Fibroblast of skin of right quadriceps (primary cell): ENCODE data around the gene TICAM1.

Experiments
- DNase-seq: peaks from one replicate; pipeline ENCODE4 v3.0.0-alpha.2; 2013

The TICAM1 gene

GRCh38 chr19:4768934-4769777 is 62.4 kb downstream of the TICAM1 start:
- peak; percentile 83 for DNase-seq
